ENCODE results near the gene HSF2BP. TPM values are rescaled to one million over a fixed set of nuclear protein-coding genes. Genes with fewer than 3 reads are reported as not detected.
"Not testable (repeated sequence)": the region's sequence is repeated elsewhere in the genome, so short reads cannot be mapped to it uniquely, and the experiment has no call there.

HSF2BP gene
- total RNA-seq, 2 donors from 2014 or later, result 1.3 to 1.9 TPM

- Mint-ChIP-seq H3K27ac (no peak overlapping the region), H3K4me3 (no peak overlapping the region), H3K36me3 (ENCODE audit: insufficient read depth in 2 of 2) (no peaks in the 10 kb centered on the region), H3K4me1 (ENCODE audit: low read depth) (peaks cover 21% of the 10 kb centered on the region), H3K9me3 (no peaks in the 10 kb centered on the region), H3K27me3 (ENCODE audit: low read depth) (no peaks in the 10 kb centered on the region)
- ATAC-seq (replicated peaks in 1 of 2) (no peak), DNase-seq (no peak)
Measured at GRCh38 chr21:43603233-43603626, 56.1 kb downstream of the HSF2BP start.

DNA sequence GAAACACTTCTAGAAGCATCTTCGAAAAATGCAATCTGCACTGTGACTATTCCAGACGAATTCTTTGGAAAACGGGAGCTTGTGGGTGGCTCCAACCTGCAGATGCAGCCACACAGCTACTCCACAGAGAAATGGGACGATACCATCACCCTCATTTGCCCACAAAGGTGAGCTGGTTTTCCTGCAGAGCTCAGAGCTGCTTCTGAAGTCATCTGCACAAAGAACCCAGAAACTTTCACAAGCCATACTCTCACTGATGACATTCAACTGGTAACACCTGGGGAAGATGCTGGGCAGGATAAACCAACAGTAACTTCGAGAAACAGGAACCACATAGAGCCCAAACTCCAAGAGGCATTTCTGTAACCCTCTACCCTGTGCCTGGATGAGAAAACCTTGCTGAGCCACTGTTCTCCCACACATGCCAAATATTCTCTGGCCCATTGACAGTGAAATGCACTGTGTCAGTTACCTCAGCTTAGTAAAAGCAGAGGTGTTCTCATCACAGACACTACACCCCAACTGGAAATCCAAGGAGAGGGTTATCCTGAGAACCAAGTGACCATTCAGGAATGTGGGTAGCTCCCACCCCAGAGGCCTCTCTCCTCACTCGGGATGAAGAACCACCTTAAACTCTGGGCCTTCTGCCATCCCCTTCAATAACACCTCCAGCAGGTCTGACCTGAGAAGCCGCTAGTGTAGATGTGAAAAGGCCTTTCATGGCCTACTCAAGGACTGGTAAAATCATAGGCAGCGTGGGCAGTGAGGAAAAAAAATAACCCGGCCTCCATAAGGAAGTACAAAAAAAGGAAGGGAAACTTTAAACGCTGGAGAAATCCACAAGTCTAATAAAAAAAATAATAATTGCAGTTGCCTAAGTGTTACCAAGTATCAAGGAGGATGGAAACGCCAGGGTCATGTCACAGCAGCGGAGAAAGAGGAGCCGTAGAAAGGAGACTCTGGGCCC, 56.7 kb downstream of the HSF2BP start:
- peaks cover 21% of the 10 kb centered on the region for H3K4me1 Mint-ChIP-seq (ENCODE audit: low read depth)
- H3K9me3 Mint-ChIP-seq, result no peaks in the 10 kb centered on the region
- ATAC-seq (replicated peaks in 1 of 2) (peak in 1 of 2 donors; percentile 9), DNase-seq (no peak)
- no peaks in the 10 kb centered on the region for H3K36me3 Mint-ChIP-seq (ENCODE audit: insufficient read depth in 2 of 2)
- H3K27me3 Mint-ChIP-seq (ENCODE audit: low read depth), result no peaks in the 10 kb centered on the region
- H3K27ac Mint-ChIP-seq, result no peak overlapping the region
- no peak overlapping the region for H3K4me3 Mint-ChIP-seq

DNA sequence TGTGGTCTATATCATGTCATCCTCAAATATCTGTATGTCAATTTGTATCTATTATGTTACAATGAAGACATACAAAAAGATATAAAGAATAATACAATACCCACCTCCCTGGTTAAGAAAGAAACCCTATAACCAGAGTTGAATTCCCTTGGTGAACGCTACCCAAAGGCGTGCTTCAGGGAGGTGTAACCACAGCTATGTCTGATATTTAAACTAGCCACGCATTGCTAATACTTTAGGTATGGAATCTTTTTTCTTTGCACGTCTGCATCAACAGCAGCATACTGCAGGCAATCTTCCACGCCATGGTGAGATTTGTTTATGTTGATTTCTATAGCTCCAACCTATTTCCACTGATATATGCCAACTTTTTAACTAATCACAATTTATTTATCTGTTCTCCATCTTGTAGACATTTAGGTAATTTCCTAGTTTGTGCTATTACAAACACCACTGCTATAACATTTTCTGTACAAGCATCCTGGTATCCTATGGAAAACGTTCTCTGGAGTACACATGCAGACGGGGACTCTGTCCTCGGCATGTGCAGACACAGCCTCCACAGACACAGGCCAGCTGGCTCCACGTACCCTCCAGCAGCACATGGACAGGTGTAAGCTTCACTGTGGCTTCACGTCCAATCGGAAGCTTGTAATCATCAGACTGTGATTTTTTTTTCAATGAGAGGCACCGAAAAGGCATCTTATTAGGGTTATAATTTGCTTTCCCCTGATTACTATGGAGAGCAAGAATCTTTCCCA, 58.5 kb downstream of the HSF2BP start:
- Mint-ChIP-seq H3K9me3 (no peaks in the 10 kb centered on the region), H3K27me3 (ENCODE audit: low read depth) (no peaks in the 10 kb centered on the region), H3K27ac (no peak overlapping the region), H3K4me3 (no peak overlapping the region), H3K36me3 (ENCODE audit: insufficient read depth in 2 of 2) (no peaks in the 10 kb centered on the region), H3K4me1 (ENCODE audit: low read depth) (peaks cover 21% of the 10 kb centered on the region)
- DNase-seq (no peak), ATAC-seq (replicated peaks in 1 of 2) (no peak)

GRCh38 chr21:43599728-43600127, 59.6 kb downstream of the HSF2BP start:
- Mint-ChIP-seq H3K27me3 (ENCODE audit: low read depth) (no peaks in the 10 kb centered on the region), H3K4me1 (ENCODE audit: low read depth) (peaks cover 21% of the 10 kb centered on the region), H3K4me3 (no peak overlapping the region), H3K36me3 (ENCODE audit: insufficient read depth in 2 of 2) (no peaks in the 10 kb centered on the region), H3K27ac (no peak overlapping the region), H3K9me3 (no peaks in the 10 kb centered on the region)
- no peak for ATAC-seq (replicated peaks in 1 of 2)
- DNase-seq, result no peak

DNA sequence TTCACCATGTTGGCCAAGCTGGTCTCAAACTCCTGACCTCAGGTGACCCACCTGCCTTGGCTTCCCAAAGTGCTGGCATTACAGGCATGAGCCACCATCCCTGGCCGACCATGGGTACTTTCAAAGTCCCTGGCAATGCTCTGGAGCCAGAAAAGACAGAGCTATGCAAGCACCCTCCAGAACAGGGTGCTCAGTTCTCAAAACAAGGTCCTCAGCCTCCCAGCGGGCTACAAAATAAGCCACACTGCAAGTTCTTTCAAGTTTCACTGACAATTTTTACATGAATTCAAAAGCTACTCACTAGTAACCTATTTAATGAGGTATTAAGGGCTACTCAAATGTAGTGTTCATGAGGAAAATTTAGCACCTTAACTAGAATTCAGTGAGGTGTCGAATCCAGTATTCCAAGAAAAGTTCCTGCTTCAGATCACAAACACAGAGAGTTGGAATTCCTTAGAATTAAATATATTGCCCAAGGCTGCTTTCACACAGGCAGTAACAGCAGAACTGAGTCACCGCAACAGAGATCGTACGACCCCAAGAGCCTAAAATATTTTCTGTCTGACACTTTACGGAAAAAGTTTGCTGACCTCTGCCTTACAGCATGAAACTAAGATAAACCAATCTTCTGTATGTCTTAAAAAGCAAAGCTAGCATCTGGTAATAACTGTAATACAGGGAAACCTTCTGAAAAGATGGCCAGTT, 60.7 kb downstream of the HSF2BP start:
- no peaks in the 10 kb centered on the region for H3K27me3 Mint-ChIP-seq (ENCODE audit: low read depth)
- H3K4me1 Mint-ChIP-seq (ENCODE audit: low read depth), result peaks cover 21% of the 10 kb centered on the region
- no peak for ATAC-seq (replicated peaks in 1 of 2)
- H3K36me3 Mint-ChIP-seq (ENCODE audit: insufficient read depth in 2 of 2), result no peaks in the 10 kb centered on the region
- DNase-seq, result no peak
- no peaks in the 10 kb centered on the region for H3K9me3 Mint-ChIP-seq
- H3K4me3 Mint-ChIP-seq, result no peak overlapping the region
- H3K27ac Mint-ChIP-seq, result no peak overlapping the region

DNA sequence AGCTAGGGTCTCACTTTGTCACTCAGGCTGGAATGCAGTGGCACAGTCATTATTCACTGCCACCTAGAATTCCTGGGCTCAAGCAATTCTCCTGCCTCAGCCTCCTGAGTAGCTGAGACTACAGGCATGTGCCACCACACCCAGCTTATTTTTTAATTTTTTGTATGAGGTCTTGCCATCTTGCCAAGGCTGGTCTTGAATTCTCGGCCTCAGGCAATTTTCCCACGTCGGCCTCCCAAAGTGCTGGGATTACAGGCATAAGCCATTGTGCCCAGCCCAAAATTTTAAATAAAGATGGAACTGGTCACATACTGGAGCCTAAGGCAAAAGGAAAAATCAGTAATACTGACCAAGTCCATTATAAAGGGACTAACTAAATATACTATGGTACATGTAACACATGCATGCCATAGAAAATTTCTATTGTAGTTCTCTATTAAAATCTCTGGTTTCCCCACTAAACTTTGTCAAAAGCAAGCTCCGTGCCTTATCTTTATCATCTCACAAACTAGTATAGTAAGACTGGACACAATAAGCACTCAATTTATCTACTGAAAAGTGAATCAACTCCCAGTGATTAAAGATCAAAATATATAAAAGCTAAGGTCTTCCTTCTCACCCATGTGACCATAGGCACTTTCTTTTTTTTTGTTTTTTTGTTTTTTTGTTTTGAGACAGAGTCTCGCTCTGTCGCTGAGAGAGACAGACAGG, 61.6 kb downstream of the HSF2BP start:
- no peak overlapping the region for H3K4me3 Mint-ChIP-seq
- no peak for ATAC-seq (replicated peaks in 1 of 2)
- H3K27ac Mint-ChIP-seq, result no peak overlapping the region
- no peaks in the 10 kb centered on the region for H3K9me3 Mint-ChIP-seq
- H3K27me3 Mint-ChIP-seq (ENCODE audit: low read depth), result no peaks in the 10 kb centered on the region
- no peaks in the 10 kb centered on the region for H3K36me3 Mint-ChIP-seq (ENCODE audit: insufficient read depth in 2 of 2)
- no peak for DNase-seq
- peaks cover 16% of the 10 kb centered on the region for H3K4me1 Mint-ChIP-seq (ENCODE audit: low read depth)

DNA sequence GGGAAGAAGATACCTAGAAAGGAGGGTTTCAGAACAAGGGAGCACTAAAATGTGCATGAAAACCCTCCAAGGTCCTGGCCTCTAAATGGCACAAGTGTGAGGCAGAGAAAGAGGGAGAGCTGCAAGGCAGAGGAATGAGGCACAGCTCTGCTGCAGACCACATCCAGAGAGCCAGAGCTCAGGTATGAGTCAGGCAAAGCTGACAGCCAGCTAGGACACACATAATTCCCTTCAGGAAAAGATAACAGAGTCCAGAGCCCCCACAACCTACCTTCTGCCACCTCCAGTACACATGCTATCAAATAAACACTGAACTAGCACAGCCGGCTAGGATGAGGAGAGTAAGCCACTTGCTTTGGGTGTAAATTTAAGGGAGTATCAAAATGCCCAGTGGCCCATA, 62.2 kb downstream of the HSF2BP start:
- peaks cover 9% of the 10 kb centered on the region for H3K4me1 Mint-ChIP-seq (ENCODE audit: low read depth)
- H3K4me3 Mint-ChIP-seq, result no peak overlapping the region
- ATAC-seq (replicated peaks in 1 of 2), result no peak
- no peak overlapping the region for H3K27ac Mint-ChIP-seq
- DNase-seq, result no peak
- H3K27me3 Mint-ChIP-seq (ENCODE audit: low read depth), result no peaks in the 10 kb centered on the region
- no peaks in the 10 kb centered on the region for H3K9me3 Mint-ChIP-seq
- H3K36me3 Mint-ChIP-seq (ENCODE audit: insufficient read depth in 2 of 2), result no peaks in the 10 kb centered on the region

DNA sequence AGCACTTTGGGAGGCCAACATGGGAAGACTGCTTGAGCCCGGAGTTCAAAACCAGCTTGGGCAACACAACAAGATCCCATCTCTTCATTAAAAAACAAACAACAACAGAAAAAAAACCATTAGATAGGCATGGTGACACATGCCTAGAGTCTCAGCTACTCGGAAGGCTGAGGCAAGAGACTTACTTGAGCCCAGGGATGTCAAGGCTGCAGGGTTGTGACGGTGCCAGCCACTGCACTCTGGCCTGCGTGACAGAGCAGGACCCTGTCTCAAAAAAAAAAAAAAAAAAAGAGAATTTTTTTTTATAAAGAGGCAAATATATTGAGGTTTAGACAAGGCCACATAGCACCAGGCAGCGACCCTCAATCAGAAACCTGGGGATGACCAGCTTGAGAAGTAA, 62.7 kb downstream of the HSF2BP start:
- no peaks in the 10 kb centered on the region for H3K27me3 Mint-ChIP-seq (ENCODE audit: low read depth)

DNA sequence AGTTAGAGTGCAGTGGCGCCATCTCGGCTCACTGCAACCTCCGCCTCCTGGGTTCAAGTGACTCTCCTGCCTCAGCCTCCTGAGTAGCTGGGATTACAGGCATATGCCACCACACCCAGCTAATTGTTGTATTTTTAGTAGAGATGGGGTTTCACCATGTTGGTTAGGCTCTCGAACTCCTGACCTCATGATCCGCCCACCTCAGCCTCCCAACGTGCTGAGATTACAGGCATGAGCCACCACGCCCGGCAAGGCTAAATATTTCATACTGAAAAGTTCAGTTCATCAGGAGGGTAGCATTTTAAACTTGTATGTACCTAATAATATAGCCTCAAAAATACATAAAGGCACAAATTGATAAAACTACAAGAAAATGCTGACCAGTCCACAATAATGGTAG, 63.5 kb downstream of the HSF2BP start:
- not testable (repeated sequence) for H3K27ac Mint-ChIP-seq; H3K4me3 Mint-ChIP-seq; H3K27me3 Mint-ChIP-seq (ENCODE audit: low read depth); H3K4me1 Mint-ChIP-seq (ENCODE audit: low read depth); H3K36me3 Mint-ChIP-seq (ENCODE audit: insufficient read depth in 2 of 2); ATAC-seq (replicated peaks in 1 of 2); H3K9me3 Mint-ChIP-seq; DNase-seq

More for the DNA sequence above, 62.7 kb downstream of the HSF2BP start:
- H3K27ac Mint-ChIP-seq, result no peak overlapping the region
- DNase-seq (no peak), ATAC-seq (replicated peaks in 1 of 2) (no peak)
- no peak overlapping the region for H3K4me3 Mint-ChIP-seq
- peaks cover 6% of the 10 kb centered on the region for H3K4me1 Mint-ChIP-seq (ENCODE audit: low read depth)
- no peaks in the 10 kb centered on the region for H3K9me3 Mint-ChIP-seq
- no peaks in the 10 kb centered on the region for H3K36me3 Mint-ChIP-seq (ENCODE audit: insufficient read depth in 2 of 2)

DNA sequence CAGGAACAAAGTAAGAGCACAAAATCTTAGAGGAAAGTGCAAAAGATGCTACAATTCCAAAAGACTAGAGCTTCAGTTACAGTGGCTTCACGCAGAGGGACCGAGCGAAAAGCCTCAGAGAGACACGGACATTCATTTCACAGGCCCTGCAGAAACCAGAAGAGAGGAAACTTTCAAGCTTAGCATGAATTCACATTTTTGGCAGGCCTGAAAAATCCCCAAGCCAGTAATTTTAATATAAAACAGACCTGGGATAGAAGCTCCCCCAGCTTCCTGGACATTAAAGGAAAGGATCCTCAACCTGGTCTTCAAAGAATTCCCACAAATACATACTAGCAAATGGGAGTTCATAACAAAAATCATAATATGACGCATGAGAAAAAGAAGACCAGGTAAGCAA, 66.2 kb downstream of the HSF2BP start:
- Mint-ChIP-seq H3K4me1 (ENCODE audit: low read depth) (no peaks in the 10 kb centered on the region), H3K27me3 (ENCODE audit: low read depth) (no peaks in the 10 kb centered on the region), H3K9me3 (no peaks in the 10 kb centered on the region), H3K27ac (no peak overlapping the region), H3K36me3 (ENCODE audit: insufficient read depth in 2 of 2) (no peaks in the 10 kb centered on the region), H3K4me3 (no peak overlapping the region)
- ATAC-seq (replicated peaks in 1 of 2) (no peak), DNase-seq (no peak)

- ATAC-seq (replicated peaks in 1 of 2), result no peak
- no peak overlapping the region for H3K27ac Mint-ChIP-seq
- no peaks in the 10 kb centered on the region for H3K4me1 Mint-ChIP-seq (ENCODE audit: low read depth)
- DNase-seq, result no peak
- no peaks in the 10 kb centered on the region for H3K9me3 Mint-ChIP-seq
- H3K36me3 Mint-ChIP-seq (ENCODE audit: insufficient read depth in 2 of 2), result no peaks in the 10 kb centered on the region
- no peak overlapping the region for H3K4me3 Mint-ChIP-seq
- H3K27me3 Mint-ChIP-seq (ENCODE audit: low read depth), result no peaks in the 10 kb centered on the region
Measured at GRCh38 chr21:43591571-43591970, 67.7 kb downstream of the HSF2BP start.

DNA sequence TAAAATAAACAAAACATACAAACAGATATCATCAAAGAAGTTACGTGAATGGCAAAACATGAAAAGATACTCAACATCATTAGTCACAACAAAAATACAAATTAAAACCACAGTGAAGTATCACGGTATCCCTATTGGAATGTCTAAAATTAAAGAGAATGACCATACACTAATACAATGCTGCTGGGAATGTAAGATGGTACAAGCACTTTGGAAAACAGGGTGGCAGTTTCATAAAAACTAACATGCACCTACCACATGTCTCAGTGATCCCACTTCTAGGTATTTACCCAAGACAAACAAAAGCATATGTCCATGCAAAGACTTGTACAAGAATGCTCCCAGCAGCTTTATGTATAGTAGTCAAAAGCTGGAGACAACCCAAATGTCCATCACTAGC, 69.1 kb downstream of the HSF2BP start:
- no peaks in the 10 kb centered on the region for H3K9me3 Mint-ChIP-seq
- DNase-seq (no peak), ATAC-seq (replicated peaks in 1 of 2) (no peak)
- no peak overlapping the region for H3K4me3 Mint-ChIP-seq
- H3K36me3 Mint-ChIP-seq (ENCODE audit: insufficient read depth in 2 of 2), result no peaks in the 10 kb centered on the region
- no peaks in the 10 kb centered on the region for H3K27me3 Mint-ChIP-seq (ENCODE audit: low read depth)
- no peak overlapping the region for H3K27ac Mint-ChIP-seq
- H3K4me1 Mint-ChIP-seq (ENCODE audit: low read depth), result peaks cover 5% of the 10 kb centered on the region

Data from activated T-cell treated with anti-CD3 and anti-CD28 coated beads, Interleukin-2, amount 50 U/mL, for 72 hours (primary cell).